Lower lobe of right lung (tissue), 2 donors: ENCODE results near the gene CDH7. TPM values are rescaled to one million over a fixed set of nuclear protein-coding genes. Genes with fewer than 3 reads are reported as not detected.

Experiments
- ATAC-seq, 2 donors: fragments of 200-7000 bp; cut with Tn5 transposase; one replicate each; pipeline ENCODE4 v1.9.1; 2020 to 2022; ENCODE audit warnings: mild to moderate bottlenecking in 2 of 2, moderate library complexity in 2 of 2
- DNase-seq: peaks from one replicate; pipeline ENCODE4 v3.0.0-alpha.2; 2020
- H3K27ac ChIP-seq: fragments of 200-600 bp; one replicate; pipeline ENCODE4 v1.8.0; 2022
- H3K27me3 ChIP-seq: fragments of 200-600 bp; one replicate; pipeline ENCODE4 v1.8.0; 2022; ENCODE audit warnings: low read depth
- H3K36me3 ChIP-seq: fragments of 200-600 bp; one replicate; pipeline ENCODE4 v1.8.0; 2022; ENCODE audit warnings: mild to moderate bottlenecking
- H3K4me1 ChIP-seq: fragments of 200-600 bp; one replicate; pipeline ENCODE4 v1.8.0; 2022
- H3K4me3 ChIP-seq: fragments of 200-600 bp; one replicate; pipeline ENCODE4 v1.8.0; 2022; ENCODE audit warnings: mild to moderate bottlenecking
- H3K9me3 ChIP-seq: fragments of 200-600 bp; one replicate; pipeline ENCODE4 v1.8.0; 2022
- intact Hi-C: fragments of 100-400 bp; cut with DNase I; formaldehyde crosslinking; loops from one replicate; pipeline ENCODE4 v1.11.0; 2022
- total RNA-seq: library from RNA; stranded (reverse); fragmentation: NEBNext Ultra II Directional; extraction: Animal tissue kit (Norgen Biotek cat#: 25700); gene quantifications from one replicate; pipeline ENCODE4 v1.2.1, GENCODE V29; 2021
- TF ChIP-seq, protein P1 (sequence below): fragments of 200-600 bp; IDR thresholded peaks from one replicate; pipeline ENCODE4 v1.8.0; 2022; ENCODE audit warnings: antibody characterized with exemption, mild to moderate bottlenecking
- donor health status: DM: no; HTN: yes; CAD: no; lungs with severe emphysema.

Gene CDH7
- total RNA-seq, 1 donor from 2014 or later = not detected

DNA sequence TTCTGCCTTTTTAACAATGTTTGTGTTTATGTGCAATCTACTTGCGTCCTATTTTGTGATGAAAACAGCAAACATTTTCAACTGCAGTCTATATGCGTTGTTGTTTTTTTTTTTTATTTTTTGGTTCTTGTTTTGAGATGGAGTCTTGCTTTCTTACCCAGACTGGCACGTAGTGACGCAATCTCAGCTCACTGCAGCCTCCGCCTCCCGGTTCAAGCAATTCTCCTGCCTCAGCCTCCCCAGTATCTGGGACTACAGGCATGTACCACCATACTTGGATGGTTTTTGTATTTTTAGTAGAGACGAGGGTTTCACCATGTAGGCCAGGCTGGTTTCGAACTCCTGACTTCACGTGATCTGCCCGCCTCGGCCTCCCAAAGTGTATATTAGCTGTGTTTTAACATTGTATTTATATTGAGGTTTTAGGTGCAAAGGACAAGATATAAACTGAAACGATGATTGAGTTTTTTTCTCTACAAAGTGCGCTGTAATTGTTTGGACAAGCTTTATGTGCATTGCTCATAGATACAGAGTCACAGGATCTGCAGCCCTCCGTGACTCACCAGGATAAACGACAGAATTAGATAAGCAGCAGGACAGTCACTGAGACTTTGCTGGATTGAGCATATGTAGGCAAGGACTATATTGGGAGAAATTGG is 17.4 kb downstream of the CDH7 start:
- H3K27me3 ChIP-seq = no peaks in the 10 kb centered on the region
- DNase-seq (no peak), ATAC-seq (no peak)
- H3K4me3 ChIP-seq = no peak overlapping the region
- no peaks in the 10 kb centered on the region for H3K36me3 ChIP-seq
- H3K4me1 ChIP-seq = no peaks in the 10 kb centered on the region
- H3K9me3 ChIP-seq = no peaks in the 10 kb centered on the region
- intact Hi-C loops = no loop called here
- H3K27ac ChIP-seq = no peak overlapping the region
- TF ChIP-seq, protein P1, sequence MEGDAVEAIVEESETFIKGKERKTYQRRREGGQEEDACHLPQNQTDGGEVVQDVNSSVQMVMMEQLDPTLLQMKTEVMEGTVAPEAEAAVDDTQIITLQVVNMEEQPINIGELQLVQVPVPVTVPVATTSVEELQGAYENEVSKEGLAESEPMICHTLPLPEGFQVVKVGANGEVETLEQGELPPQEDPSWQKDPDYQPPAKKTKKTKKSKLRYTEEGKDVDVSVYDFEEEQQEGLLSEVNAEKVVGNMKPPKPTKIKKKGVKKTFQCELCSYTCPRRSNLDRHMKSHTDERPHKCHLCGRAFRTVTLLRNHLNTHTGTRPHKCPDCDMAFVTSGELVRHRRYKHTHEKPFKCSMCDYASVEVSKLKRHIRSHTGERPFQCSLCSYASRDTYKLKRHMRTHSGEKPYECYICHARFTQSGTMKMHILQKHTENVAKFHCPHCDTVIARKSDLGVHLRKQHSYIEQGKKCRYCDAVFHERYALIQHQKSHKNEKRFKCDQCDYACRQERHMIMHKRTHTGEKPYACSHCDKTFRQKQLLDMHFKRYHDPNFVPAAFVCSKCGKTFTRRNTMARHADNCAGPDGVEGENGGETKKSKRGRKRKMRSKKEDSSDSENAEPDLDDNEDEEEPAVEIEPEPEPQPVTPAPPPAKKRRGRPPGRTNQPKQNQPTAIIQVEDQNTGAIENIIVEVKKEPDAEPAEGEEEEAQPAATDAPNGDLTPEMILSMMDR = no peak

DNA sequence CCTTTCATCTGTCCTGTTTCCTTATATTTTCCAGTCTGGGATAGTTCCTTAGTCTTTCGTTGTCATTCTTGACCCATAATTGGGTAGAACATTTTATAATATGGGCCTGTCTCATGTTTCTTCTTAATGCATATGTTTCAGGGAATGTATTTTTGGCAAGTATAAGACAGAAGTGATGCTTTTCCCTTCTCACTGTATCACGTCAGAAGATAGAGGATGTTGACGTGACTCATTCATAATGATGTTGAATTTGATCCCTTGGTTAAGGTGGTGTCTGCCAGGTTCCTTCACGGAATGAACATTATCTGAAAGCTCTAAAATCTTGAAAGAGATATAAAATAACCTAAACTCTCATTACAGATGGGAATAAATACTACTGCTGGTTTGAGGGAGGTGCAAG is 18.8 kb downstream of the CDH7 start:
- Histone ChIP-seq H3K4me3 (no peak overlapping the region), H3K9me3 (no peaks in the 10 kb centered on the region), H3K36me3 (no peaks in the 10 kb centered on the region), H3K4me1 (no peaks in the 10 kb centered on the region), H3K27ac (no peak overlapping the region), H3K27me3 (no peaks in the 10 kb centered on the region)
- no peak for DNase-seq
- TF ChIP-seq, protein P1 = no peak
- intact Hi-C loops = no loop called here
- no peak for ATAC-seq

DNA sequence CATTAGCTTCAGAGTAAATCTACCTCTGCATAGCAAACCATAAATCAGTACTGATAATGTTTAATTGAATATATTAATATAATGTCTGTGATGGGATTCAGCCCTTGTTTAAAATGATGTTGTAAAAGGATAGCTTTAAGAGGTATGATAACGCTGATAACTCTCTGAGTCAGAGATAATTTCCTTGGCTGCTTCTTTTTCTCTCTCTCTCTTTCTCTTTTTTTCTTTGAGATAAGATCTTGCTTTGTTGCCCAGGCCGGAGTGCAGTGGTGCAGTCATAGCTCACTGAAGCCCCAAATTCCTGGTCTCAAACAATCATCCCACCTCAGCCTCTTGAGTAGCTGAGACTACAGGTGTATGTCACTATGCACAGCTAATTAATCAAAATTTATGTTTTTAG is 35.7 kb downstream of the CDH7 start:
- Histone ChIP-seq H3K4me1 (no peaks in the 10 kb centered on the region), H3K27ac (no peak overlapping the region), H3K4me3 (no peak overlapping the region), H3K9me3 (no peaks in the 10 kb centered on the region), H3K36me3 (no peaks in the 10 kb centered on the region), H3K27me3 (no peaks in the 10 kb centered on the region)
- intact Hi-C loops = no loop called here
- DNase-seq = no peak
- TF ChIP-seq, protein P1 = no peak
- no peak for ATAC-seq

DNA sequence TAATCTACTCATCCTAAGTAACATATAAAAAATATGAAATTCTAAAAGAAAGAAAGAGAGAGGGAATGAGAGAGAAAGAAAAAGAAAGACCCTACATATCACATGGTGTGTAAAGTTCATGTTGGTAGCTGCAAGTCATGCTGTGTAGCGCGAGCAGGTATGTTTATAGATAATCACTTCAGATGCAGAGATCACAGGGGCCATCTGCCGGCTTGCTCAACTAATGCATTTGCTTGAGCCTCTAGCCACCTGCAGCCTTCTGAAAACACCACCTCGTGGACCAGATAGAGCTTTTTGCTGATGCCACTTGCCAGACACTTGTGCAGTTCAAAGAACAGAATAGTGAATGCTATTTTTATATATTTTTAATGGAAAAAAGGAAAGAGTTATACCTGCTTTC is 37.6 kb downstream of the CDH7 start:
- Histone ChIP-seq H3K4me1 (no peaks in the 10 kb centered on the region), H3K36me3 (no peaks in the 10 kb centered on the region), H3K27ac (no peak overlapping the region), H3K9me3 (no peaks in the 10 kb centered on the region), H3K27me3 (no peaks in the 10 kb centered on the region), H3K4me3 (no peak overlapping the region)
- intact Hi-C loops = no loop called here
- no peak for DNase-seq
- TF ChIP-seq, protein P1 = no peak
- ATAC-seq = no peak

DNA sequence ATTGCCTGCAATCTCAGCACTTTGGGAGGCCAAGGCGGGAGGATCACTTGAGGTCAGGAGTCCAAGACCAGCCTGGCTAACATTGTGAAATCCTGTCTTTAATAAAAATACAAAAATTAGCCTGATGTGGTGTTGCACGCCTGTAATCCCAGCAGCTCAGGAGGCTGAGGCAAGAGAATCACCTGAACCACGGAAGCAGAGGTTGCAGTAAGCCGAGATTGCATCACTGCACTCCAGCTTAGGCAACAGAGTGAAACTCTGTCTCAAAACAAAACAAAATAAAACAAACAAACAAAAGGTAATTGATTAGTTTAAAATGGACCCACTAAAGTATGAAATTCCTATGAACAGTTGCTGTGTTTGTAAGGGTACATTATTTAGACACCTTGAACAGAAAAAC is 39.8 kb downstream of the CDH7 start:
- H3K4me1 ChIP-seq = no peaks in the 10 kb centered on the region
- TF ChIP-seq, protein P1 = no peak
- no peaks in the 10 kb centered on the region for H3K27me3 ChIP-seq
- H3K9me3 ChIP-seq = no peaks in the 10 kb centered on the region
- H3K36me3 ChIP-seq = no peaks in the 10 kb centered on the region
- H3K27ac ChIP-seq = no peak overlapping the region
- no peak for DNase-seq
- no peak for ATAC-seq
- H3K4me3 ChIP-seq = no peak overlapping the region
- intact Hi-C loops = no loop called here
